Dedifferentiated amniotic fluid mesenchymal stem cell (primary cell): ENCODE measurements around the gene PRAMEF1.
A peak's percentile ranks its signal among the peaks of the same experiment; 100 is the strongest.
"Not testable (repeated sequence)": the region's sequence is repeated elsewhere in the genome, so short reads cannot be mapped to it uniquely, and the experiment has no call there.

Experiments used
- DNase-seq: peaks from one replicate; pipeline ENCODE4 v3.0.0-alpha.2; 2016; ENCODE audit errors: extremely low spot score

PRAMEF1 gene

GRCh38 chr1:12791097-12791496 lies at the start of gene PRAMEF1:
Gene PRAMEF1, plus strand, starts transcription at chr1:12791397. Its CDS starts 1,831 bp downstream, at chr1:12793228.
- DNase-seq, result not testable (repeated sequence)

DNA sequence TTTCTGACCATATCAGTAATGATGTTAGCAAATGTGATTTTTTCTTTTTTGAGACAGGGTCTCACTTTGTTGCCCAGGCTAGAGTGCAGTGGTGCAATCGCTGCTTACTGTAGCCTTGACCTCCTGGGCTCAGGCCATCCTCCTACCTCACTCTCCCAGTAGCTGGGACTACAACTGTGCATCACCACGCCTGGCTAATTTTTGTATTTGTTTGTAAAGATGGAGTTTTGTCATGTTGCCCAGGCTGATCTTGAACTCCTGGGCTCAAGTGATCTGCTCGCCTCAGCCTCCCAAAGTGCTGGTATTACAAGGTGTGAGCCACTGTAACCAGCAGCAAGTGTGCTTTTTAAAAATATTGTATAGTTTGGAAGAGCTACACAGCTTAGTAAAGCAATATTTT lies 49.3 kb upstream of the PRAMEF1 start:
- DNase-seq, result no peak

DNA sequence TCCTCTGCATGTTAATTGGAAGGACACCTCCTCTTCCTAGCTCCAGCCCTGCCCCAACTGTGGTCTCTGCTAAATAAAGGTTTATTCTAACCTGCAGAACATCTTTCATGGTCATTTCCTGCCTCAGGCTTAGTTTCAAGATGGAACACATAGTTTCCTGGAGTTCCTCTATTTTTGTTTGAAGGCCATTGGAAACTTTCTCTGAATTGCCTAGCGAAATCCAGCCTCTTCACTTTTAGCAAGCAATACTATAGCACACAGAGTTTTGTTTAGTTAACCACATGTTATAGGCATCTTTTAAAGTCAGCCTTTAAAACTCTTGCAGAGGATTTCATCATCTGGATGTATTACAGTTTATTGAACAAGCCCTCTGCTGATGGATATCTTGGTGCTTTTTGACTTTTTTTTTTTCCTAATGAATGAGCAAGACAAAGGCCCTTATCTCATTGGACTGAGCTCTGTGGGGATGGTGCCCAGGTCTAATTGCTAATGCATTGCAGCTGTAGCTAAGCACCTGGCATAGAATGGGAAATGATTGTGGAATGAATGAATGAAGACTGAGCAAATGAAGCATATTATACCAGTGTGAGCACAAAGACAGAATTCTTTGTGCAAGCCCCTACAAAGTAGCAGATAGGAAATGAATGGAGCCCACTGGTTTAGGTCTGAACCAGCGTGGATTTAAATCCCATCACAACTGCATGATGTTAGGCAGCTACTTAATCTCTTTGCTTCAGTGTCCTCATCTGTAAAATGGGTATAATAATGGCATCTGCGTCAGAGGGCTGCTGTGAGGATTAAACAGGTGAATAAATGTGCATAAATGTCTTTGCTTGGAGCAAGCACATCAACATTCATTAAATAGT lies 45.8 kb upstream of the PRAMEF1 start:
- DNase-seq, result peak; percentile 35

- no peak for DNase-seq
These were observed 45.2 kb upstream of the PRAMEF1 start, which contains the start of gene CFAP107 for GRCh38 chr1:12745992-12746323. Gene CFAP107, plus strand, starts transcription at chr1:12746200. Its CDS starts 231 bp downstream, at chr1:12746431.

DNA sequence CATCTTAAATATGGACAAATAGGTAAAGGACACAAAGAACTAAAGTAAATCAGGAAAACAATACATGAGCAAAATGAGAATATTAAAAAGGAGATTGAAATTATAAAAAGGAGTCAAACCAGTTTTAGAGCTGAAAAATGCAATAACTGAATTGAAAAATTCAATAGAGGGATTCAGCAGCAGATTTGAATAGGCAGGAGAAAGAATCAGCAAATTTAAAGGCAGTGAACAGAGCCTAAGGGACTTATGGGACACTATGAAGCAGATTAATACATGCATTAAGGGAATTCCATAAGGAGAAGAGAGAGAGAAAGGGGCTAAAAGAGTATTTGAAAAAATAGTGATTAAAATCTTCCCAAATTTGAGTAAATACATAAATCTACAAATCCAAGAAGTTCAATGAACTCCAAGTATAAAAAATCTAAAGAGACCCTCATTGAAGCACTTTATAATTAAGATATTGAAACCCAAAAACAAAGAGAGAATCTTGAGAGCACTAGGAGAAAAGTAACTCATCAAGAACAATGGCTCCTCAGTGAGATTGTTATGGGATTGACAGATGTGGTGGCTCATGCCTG lies 42.3 kb upstream of the PRAMEF1 start:
- DNase-seq, result no peak

DNA sequence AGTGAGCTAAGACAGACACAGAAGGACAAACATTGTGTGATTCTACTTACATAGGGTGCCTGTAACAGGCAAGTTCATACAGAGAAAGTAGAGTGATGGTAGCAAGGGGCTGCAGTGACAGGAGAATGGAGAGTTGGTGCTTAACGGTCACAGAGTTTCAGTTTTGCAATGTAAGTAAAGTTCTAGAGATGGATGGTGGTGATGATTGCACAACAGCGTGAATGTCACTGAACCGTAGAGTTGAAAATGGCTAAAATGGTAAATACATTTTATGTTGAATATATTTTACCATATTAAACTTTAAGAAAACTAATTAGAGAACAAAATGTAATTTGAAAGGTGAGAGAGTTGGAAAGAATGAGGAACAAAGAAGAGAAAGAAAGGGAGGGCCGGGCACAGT lies 36.5 kb upstream of the PRAMEF1 start:
- no peak for DNase-seq

GRCh38 chr1:12756273-12756672 lies 34.9 kb upstream of the PRAMEF1 start:
- DNase-seq, result no peak

GRCh38 chr1:12756768-12757413 lies 34.3 kb upstream of the PRAMEF1 start:
- DNase-seq, result no peak

DNA sequence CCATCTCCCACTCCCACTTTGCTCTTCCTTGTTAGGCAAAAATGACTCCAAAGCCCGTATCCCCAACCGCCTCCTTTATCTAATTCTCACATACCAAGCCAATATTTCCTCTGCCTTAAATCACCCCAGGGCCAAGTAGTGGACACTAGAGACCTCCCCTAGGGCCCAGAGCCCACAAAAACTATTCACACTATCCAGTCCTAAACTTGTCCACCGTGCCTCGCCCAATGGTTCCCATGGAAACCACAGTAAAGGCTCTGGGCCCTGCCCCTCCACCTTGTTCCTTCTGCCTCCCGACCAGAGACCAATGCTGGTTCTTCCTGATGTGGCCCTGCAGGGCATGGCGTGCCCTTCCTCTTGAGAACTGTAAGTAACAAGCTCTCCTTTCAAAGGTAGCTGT lies 33.4 kb upstream of the PRAMEF1 start:
- DNase-seq, result no peak

- DNase-seq, result no peak
These were observed 30.9 kb upstream of the PRAMEF1 start for GRCh38 chr1:12760256-12760795.

DNA sequence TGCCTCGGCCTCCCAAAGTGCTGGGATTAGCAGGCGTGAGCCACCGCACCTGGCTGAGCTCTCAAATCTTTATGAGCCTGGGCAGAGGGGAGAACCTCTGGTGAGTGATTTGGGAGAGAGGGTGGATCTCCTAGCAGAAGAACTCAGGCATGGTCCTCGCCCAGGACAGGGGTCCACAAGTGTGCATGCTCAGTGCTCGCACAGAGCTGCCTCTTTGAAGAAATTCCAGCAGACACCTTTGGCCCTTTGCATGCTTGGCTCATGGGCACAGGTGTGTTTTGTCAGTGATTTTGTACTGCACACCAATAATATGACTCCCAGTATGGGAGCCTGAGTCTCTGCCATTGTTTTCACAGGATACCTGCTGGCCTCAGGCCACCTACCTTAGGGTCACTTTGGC lies 29.4 kb upstream of the PRAMEF1 start:
- DNase-seq, result no peak

DNA sequence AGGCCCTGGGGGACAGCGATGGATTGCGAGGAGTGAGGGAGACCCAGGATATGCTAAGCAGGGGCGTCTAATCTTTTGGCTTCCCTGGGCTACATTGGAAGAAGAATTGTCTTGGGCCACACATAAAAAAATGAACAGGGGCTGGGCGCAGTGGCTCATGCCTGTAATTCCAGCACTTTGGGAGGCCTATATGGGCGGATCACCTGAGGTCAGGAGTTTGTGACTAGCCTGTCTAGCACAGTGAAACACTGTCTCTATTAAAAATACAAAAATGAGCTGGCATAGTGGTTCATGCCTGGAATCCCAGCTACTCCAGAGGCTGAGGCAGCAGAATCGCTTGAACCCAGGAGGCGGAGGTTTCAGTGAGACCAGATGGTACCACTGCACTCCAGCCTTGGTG lies 28.4 kb upstream of the PRAMEF1 start:
- no peak for DNase-seq

DNA sequence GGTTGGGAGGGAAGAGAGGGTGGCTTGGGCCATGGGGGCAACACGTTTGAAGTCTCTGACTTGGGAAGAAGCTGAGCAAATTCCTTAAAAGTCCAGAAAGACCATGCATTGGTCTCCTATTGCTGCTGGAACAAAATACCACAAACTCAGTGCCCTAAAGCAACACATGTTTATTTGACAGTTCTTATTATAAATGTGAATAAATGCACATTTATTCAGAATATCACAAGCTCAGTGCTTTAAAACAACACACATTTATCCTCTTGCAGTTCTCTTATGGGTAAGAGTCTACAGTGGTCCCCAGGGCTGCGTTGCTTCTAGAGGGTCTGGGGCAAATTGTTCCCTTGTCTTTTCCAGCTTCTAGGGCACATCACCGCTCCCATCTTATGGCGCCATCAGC lies 27.7 kb upstream of the PRAMEF1 start:
- DNase-seq, result no peak

DNA sequence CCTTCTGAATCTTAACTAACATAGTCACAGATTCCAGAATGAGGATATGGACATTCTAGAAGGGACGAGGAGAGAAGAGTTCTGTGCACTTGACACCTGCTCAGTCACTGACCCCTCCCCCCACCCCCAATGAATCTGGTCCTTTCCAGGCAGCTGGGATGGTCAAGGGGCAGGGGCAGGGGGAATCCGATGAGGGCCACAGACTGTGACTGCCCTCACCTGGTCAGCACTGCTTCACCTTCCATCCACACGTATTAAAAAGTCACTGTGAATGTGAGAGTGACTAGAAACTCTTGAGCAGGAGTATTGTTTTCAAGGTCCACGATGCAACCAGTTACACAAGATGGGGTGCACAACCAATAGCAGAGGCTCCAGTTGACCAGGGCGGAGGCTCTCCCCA lies 27.2 kb upstream of the PRAMEF1 start:
- no peak for DNase-seq

DNA sequence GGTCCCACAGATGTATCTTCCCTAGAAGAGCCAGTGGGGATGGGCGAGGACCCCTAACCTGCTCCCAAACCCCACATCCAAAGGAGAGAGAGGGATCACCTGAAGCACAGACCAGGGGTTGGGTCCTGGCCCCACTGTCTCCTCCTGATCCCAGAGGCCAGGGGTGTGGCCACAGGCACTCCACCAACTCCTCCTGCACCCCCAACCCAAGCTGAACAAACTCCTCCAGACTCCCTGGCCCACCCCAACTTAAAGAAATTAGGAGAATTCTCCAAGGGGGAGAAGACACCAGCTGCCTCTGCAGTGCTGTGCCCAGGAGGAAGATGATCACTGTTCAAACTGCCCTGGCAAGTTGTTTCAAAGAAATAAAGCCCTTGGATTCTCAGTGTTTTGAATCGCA lies 22.2 kb upstream of the PRAMEF1 start:
- DNase-seq, result no peak

DNA sequence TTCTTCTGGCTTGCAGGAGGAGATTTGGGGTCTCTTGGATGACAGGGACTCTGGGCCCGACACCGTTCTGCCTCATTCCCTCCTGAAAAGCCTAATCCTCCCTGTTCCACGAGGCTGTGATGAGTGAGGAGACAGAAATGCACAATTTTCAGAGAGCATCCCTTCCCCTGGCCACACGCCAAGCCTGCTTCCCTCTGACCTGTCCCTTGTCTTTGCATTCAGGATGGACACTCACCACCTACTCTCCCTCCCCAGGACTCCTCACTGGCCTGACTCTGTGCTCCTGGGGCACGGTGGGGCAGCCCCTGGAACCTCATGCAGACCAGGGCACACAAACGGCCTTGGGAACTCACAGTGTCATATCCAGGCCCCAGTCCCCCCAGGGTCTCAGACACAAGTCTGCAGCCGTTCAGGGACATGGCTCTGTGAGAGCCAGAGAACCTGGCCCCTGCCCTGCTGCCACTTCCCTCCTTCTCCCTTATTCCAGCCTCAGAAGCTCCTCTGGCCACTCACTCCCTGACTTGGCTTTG lies 21.2 kb upstream of the PRAMEF1 start:
- no peak for DNase-seq

DNA sequence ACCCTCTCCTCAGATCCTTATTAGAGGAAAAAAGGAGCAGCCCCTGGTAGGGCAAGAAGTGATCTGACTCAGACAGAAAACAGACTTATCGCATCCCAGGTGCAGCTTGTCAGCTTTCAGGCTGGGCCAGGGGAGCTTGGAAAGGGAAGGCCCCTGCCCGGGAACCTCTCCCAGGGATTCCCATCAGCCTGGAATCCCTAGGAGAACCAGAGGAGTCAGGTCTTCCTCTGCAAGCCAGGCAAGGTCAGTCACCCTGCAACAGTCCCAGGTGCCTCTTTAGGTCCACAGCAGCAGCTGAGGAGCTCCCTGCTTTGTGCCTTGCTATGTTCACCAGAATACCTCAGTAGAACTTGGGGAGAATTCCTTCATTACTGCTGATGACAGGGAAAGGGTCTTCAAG lies 20.6 kb upstream of the PRAMEF1 start:
- DNase-seq, result no peak

GRCh38 chr1:12771186-12771585 lies 20.0 kb upstream of the PRAMEF1 start:
- no peak for DNase-seq

- DNase-seq, result no peak
These were observed 18.7 kb upstream of the PRAMEF1 start for GRCh38 chr1:12772520-12772919.

DNA sequence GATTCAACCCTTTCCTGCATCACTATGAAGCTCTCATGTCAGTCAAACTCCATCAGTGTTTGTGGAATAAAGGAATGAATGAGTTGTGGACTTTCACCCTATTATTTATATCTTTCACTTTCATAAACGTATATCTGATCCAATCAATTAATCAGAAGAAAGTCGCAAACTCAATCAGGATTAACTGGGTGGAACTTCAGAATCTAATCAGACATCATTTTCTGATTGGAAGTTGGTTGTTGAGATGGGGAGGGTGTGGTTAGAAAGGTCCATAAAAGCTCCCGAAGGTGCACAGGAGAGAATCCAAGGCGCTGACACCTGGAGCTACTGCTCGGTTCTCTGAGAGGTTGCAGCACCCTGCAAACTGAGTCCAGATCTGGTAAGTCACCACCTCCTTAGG lies 17.8 kb upstream of the PRAMEF1 start, which contains the start of gene PRAMEF12:
TSS of gene PRAMEF12 (plus strand) at position 301 of the 400 bp plus-strand sequence. CDS start 1,130 bp downstream, outside the sequence.
- no peak for DNase-seq

DNA sequence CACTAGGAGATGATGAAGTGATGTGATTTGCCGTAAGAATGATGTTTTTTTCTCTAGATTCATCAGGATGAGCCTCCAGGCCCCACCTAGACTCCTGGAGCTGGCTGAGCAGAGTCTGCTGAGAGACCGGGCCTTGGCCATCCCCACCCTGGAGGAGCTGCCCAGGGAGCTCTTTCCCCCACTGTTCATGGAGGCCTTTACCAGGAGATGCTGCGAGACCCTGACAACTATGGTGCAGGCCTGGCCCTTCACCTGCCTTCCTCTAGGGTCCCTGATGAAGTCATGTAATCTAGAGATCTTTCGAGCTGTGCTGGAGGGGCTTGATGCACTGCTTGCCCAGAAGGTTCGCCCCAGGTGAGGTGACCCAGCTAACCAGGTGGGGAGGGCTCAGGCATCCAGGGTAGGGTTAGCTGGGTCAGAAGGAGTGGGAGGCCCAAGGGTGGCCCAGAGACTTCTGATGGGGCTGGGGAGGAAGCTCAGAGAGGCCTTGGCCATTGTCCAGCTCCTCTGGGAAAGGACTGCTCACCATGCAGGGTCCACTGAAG lies 16.3 kb upstream of the PRAMEF1 start:
- no peak for DNase-seq

DNA sequence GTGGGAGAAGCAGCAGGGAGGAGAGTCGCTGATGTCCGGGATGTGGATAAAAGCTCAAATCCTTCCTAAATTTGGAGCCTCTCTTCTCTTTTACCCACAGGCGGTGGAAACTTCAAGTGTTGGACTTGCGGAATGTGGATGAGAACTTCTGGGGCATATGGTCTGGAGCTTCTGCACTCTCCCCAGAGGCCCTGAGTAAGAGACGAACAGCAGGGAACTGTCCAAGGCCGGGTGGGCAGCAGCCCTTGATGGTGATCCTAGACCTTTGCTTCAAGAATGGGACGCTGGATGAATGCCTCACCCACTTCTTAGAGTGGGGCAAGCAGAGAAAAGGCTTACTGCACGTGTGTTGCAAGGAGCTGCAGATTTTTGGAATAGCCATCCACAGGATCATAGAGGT lies 15.8 kb upstream of the PRAMEF1 start:
- DNase-seq, result no peak
